Activated CD4-positive, alpha-beta T cell treated with anti-CD3 and anti-CD28 coated beads for 36 hours (primary cell): ENCODE measurements around the gene METRN. TPM values are rescaled to one million over a fixed set of nuclear protein-coding genes. Genes with fewer than 3 reads are reported as not detected.
A peak's percentile ranks its signal among the peaks of the same experiment; 100 is the strongest.
"Not testable (repeated sequence)": the region's sequence is repeated elsewhere in the genome, so short reads cannot be mapped to it uniquely, and the experiment has no call there.

Experiments used
- ATAC-seq: fragments of 200-7000 bp; cut with Tn5 transposase; one replicate; pipeline ENCODE4 v1.10.0; 2021; ENCODE audit warnings: mild to moderate bottlenecking, moderate library complexity
- CTCF ChIA-PET: fragments of 350-600 bp; sonication (Branson Sonifier 250); formaldehyde crosslinking; loops from one replicate; lab custom pipeline; 2021; ENCODE audit warnings: antibody characterized with exemption; lab: Charles Lee
- POLR2A ChIA-PET: fragments of 350-600 bp; sonication (Branson Sonifier 250); formaldehyde crosslinking; loops from one replicate; lab custom pipeline; 2021; ENCODE audit warnings: antibody characterized with exemption, inconsistent platforms; lab: Charles Lee
- DNase-seq: peaks from one replicate; pipeline ENCODE4 v3.0.0-alpha.2; 2020
- H3K27ac Mint-ChIP-seq: one replicate; pipeline ENCODE4 v1.8.0; 2021; ENCODE audit warnings: mixed read lengths
- H3K27me3 Mint-ChIP-seq: one replicate; pipeline ENCODE4 v1.8.0; 2021; ENCODE audit warnings: mixed read lengths
- H3K36me3 Mint-ChIP-seq: one replicate; pipeline ENCODE4 v1.8.0; 2021; ENCODE audit warnings: low read depth, mixed read lengths
- H3K4me1 Mint-ChIP-seq: one replicate; pipeline ENCODE4 v1.8.0; 2021; ENCODE audit warnings: mixed read lengths
- H3K4me3 Mint-ChIP-seq: one replicate; pipeline ENCODE4 v1.8.0; 2021; ENCODE audit warnings: mild to moderate bottlenecking, moderate library complexity, mixed read lengths
- H3K9me3 Mint-ChIP-seq: one replicate; pipeline ENCODE4 v1.8.0; 2021; ENCODE audit warnings: low read depth, mixed read lengths
- intact Hi-C, 2 experiments: fragments of 100-400 bp; cut with DNase I in 1 of 2; cut with micrococcal nuclease in 1 of 2; formaldehyde crosslinking; loops; one replicate each; pipeline versions ENCODE4 v1.14.2 to v1.15.1; 2022 to 2024; cut with DNase I, micrococcal nuclease
- total RNA-seq, 2 experiments: library from RNA; stranded (reverse); gene quantifications; one replicate each; pipeline ENCODE4 v1.2.3, GENCODE V29; 2021

Gene METRN
- total RNA-seq, 2 experiments from 2014 or later, result 11.1 to 13.3 TPM

DNA sequence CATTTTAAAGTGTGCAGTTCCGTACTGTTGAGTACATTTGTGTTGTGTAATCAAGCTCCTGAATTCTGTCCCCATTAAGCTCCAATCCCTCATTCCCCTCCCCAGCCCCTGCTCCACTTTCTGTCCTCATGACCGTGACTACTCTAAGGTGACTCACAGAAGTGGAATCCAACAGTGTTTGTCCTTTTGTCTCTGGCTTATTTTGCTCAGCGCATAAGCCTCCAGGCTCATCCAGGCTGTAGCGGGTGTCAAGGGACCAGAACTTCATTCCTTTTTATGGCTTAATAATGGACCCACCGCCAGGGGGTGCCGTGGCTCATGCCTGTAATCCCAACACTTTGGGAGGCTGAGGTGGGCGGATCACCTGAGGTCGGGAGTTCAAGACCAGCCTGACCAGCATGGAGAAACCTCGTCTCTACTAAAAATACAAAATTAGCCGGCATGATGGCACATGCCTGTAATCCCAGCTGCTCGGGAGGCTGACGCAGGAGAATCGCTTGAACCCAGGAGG, 2.1 kb upstream of the METRN start:
- ATAC-seq, H3K4me3 Mint-ChIP-seq, POLR2A ChIA-PET, H3K36me3 Mint-ChIP-seq, H3K4me1 Mint-ChIP-seq, H3K27ac Mint-ChIP-seq, H3K9me3 Mint-ChIP-seq: not testable (repeated sequence)
- intact Hi-C loops, result loop anchor here in 1 of 2 experiments (2.0 kb wide), 1 partner anchor 390 kb away; no protein-coding TSS in a partner anchor
- DNase-seq, result peak; percentile 84
- CTCF ChIA-PET, result interaction anchor here (0.6 to 5.4 kb wide), 22 partner anchors 8 to 321 kb away, joined by 3 to 55 read pairs (median 4); partner anchors contain the start of genes ANTKMT, CCDC78, CHTF18 and HAGHL
- peaks cover 31% of the 10 kb centered on the region for H3K27me3 Mint-ChIP-seq

DNA sequence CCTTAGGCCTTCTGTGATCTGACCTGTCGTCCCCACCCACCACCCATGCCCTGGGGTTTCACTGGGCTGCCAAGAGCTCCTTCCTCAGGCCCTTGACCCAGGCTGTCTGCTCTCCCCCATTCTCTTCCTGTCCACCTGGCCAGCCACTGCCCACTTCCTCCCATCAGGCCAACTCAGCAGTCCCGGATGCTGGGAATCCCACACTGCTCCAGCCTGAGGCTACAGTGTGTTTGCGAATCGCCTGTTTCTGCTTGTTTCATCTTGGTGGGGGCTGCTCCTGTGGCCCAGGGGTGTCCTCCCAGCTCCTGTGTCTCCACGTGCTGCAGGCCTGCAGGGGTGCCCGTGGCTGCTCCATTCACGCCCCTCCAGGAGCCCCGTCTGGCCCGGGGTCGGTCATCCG, 839 bp upstream of the METRN start:
- Mint-ChIP-seq H3K4me1 (peaks cover 3% of the 10 kb centered on the region), H3K27ac (no peak overlapping the region), H3K4me3 (no peak overlapping the region), H3K36me3 (no peaks in the 10 kb centered on the region), H3K27me3 (peaks cover 19% of the 10 kb centered on the region), H3K9me3 (no peaks in the 10 kb centered on the region)
- ChIA-PET CTCF (interaction anchor here (0.6 to 5.4 kb wide), 2 partner anchors 16 to 71 kb away, joined by 3 to 55 read pairs; no protein-coding TSS in a partner anchor), POLR2A (interaction anchor here (0.6 kb wide), 1 partner anchor 32 kb away, joined by 4 read pairs; no protein-coding TSS in a partner anchor)
- intact Hi-C loops, result no loop called here
- DNase-seq (no peak), ATAC-seq (no peak)

DNA sequence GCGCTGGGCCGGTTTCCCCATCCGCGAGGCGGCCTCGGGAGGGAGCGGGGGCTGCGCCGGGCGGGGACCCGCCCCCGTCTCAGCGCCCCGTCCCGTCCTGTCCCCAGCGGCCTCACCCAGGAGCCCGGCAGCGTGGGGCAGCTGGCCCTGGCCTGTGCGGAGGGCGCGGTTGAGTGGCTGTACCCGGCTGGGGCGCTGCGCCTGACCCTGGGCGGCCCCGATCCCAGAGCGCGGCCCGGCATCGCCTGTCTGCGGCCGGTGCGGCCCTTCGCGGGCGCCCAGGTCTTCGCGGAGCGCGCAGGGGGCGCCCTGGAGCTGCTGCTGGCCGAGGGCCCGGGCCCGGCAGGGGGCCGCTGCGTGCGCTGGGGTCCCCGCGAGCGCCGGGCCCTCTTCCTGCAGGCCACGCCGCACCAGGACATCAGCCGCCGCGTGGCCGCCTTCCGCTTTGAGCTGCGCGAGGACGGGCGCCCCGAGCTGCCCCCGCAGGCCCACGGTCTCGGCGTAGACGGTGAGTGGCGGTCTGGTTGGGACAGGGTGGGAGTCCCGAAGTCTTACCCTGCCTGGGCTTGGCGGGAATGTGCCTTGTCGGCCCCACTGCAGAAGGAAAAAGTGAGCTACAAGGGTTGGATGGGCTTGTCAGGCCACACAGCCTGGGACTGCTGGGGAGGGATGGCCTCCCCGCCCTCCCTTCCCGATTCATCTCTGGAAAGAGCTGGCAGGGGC, 720 bp downstream of the METRN start:
- intact Hi-C loops, result loop anchor here in 1 of 2 experiments (1.0 kb wide), 4 partner anchors 12 to 26 kb away; partner anchors contain the start of gene HAGHL
- CTCF ChIA-PET, result interaction anchor here (0.6 to 5.4 kb wide), 5 partner anchors 9 to 150 kb away, joined by 3 to 55 read pairs (median 3); no protein-coding TSS in a partner anchor
- peaks cover 12% of the 10 kb centered on the region for H3K27me3 Mint-ChIP-seq
- no peak overlapping the region for H3K27ac Mint-ChIP-seq
- peak overlapping the region; percentile 56 for H3K4me3 Mint-ChIP-seq
- no peak for DNase-seq
- no peaks in the 10 kb centered on the region for H3K9me3 Mint-ChIP-seq
- peak; percentile 2 for ATAC-seq
- H3K36me3 Mint-ChIP-seq, result no peaks in the 10 kb centered on the region
- POLR2A ChIA-PET, result interaction anchor here (1.3 kb wide), 1 partner anchor 11 kb away, joined by 4 read pairs; the partner anchor contains the start of genes CCDC78 and HAGHL
- peaks cover 14% of the 10 kb centered on the region for H3K4me1 Mint-ChIP-seq

DNA sequence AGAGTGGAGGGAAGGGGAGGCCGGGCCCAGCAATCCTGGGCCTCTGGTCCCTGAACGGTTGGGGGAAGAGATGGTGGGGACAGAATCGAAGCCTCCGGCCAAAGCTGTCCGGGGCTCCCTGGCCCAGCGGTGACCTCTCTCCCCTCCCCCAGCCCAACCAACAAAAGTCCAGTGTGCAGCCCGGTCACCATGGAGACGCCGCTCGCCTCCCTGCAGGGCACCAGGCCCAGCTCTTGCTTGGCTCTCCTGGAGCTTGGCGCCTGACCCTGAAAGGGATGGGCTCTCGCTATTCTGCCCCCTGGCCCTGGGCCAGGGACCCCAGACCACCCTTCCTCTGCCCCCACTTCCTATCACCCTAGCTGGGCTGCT, 1.3 kb downstream of the METRN start:
- H3K4me3 Mint-ChIP-seq, result peak overlapping the region; percentile 56
- no peak for ATAC-seq
- CTCF ChIA-PET, result interaction anchor here (0.6 to 5.4 kb wide), 4 partner anchors 48 to 149 kb away, joined by 3 to 55 read pairs (median 3); partner anchors contain the start of gene RHOT2
- H3K27me3 Mint-ChIP-seq, result peaks cover 10% of the 10 kb centered on the region
- DNase-seq, result no peak
- POLR2A ChIA-PET, result interaction anchor here (1.3 kb wide), 1 partner anchor 10 kb away, joined by 4 read pairs; the partner anchor contains the start of genes CCDC78 and HAGHL
- no peak overlapping the region for H3K27ac Mint-ChIP-seq
- intact Hi-C loops, result no loop called here
- H3K9me3 Mint-ChIP-seq, result no peaks in the 10 kb centered on the region
- peaks cover 14% of the 10 kb centered on the region for H3K4me1 Mint-ChIP-seq
- H3K36me3 Mint-ChIP-seq, result no peaks in the 10 kb centered on the region

DNA sequence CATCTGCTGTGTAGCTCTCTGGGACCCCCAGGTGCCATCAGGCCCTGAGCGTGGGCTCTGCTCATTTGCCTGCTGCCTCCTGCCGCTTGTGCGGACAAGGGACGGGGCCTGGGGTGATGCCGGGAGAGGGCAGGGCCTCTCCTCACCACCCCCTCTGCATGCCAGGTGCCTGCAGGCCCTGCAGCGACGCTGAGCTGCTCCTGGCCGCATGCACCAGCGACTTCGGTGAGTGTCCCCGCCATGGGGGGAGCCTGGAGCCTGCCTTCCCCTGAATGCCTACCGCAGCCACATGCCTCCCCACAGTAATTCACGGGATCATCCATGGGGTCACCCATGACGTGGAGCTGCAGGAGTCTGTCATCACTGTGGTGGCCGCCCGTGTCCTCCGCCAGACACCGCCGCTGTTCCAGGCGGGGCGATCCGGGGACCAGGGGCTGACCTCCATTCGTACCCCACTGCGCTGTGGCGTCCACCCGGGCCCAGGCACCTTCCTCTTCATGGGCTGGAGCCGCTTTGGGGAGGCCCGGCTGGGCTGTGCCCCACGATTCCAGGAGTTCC, 1.9 kb downstream of the METRN start:
- H3K27me3 Mint-ChIP-seq, result peaks cover 9% of the 10 kb centered on the region
- H3K4me1 Mint-ChIP-seq, result peaks cover 15% of the 10 kb centered on the region
- ChIA-PET CTCF (interaction anchor here (0.7 to 5.4 kb wide), 3 partner anchors 49 to 74 kb away, joined by 3 to 55 read pairs (median 3); partner anchors contain the start of gene RHOT2), POLR2A (interaction anchor here (1.3 kb wide), 1 partner anchor 10 kb away, joined by 4 read pairs; the partner anchor contains the start of genes CCDC78 and HAGHL)
- ATAC-seq, result no peak
- no peaks in the 10 kb centered on the region for H3K36me3 Mint-ChIP-seq
- H3K9me3 Mint-ChIP-seq, result no peaks in the 10 kb centered on the region
- DNase-seq, result no peak
- no peak overlapping the region for H3K4me3 Mint-ChIP-seq
- intact Hi-C loops, result no loop called here
- no peak overlapping the region for H3K27ac Mint-ChIP-seq

DNA sequence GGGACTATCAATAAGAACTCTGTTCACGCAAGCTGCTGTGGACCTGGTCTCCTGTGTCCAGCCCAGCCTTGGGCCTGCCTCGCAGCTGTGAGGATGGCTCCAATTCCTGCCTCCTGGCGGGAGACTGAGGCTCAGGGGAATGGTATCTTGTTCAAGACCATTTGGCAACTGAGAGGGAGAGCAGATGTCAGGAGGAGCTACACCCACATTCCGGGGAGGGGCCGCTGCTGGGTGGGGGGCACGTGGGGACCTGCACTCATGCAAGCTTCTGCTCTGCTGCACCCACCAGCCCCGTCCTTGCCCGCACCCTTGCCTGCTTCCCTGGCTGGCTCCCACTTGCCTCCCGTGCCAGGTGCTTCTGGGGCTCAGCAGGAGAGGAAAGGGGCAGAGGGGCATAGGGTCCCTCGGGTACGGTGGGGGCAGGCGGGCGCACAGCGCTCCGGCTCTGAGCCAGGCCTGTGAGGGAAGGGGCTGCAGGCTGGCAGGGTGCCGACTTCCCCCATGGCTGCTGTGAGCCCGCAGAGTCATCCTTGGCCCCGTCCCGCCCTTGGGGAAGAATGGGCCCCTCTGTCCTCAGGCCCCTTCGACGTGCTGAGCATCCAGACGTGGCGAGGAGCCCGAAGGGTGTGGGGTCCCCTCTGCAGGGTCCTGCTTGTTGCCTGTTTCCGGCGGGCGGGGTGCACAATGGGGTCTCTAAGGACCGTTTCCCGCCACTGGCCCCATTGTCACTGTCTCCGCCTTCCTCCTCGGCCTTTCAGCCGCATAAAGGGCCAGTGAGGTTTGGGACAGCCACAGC, 2.7 kb downstream of the METRN start:
- ATAC-seq, result no peak
- intact Hi-C loops, result no loop called here
- peaks cover 16% of the 10 kb centered on the region for H3K4me1 Mint-ChIP-seq
- H3K4me3 Mint-ChIP-seq, result no peak overlapping the region
- POLR2A ChIA-PET, result interaction anchor here (0.6 kb wide), 1 partner anchor 286 kb away, joined by 3 read pairs; no protein-coding TSS in a partner anchor
- no peak overlapping the region for H3K27ac Mint-ChIP-seq
- no peak for DNase-seq
- H3K36me3 Mint-ChIP-seq, result no peaks in the 10 kb centered on the region
- no peaks in the 10 kb centered on the region for H3K9me3 Mint-ChIP-seq
- H3K27me3 Mint-ChIP-seq, result peaks cover 8% of the 10 kb centered on the region
- CTCF ChIA-PET, result no interaction called here

DNA sequence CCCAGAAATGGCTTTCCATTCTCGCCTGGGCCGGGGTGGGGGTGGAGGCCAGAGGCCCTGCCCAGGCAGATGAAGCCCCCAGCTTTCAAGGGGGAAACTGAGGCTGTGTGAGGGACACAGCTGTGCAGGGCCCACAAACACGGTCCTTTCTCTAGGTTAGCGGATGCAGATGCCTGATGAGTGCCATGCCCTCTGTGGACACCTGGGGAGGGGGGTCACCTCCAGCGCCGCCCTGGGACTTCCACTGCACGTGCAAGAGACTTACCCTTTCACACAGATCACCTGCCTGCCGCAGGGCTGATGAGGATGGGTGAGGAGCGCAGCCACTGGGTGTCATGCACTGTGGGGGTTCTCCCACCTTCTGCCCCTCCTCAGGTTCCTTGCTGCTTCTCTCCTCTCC, 3.5 kb downstream of the METRN start:
- Mint-ChIP-seq H3K36me3 (no peaks in the 10 kb centered on the region), H3K4me1 (peaks cover 16% of the 10 kb centered on the region), H3K9me3 (no peaks in the 10 kb centered on the region), H3K27me3 (peaks cover 6% of the 10 kb centered on the region), H3K27ac (no peak overlapping the region), H3K4me3 (no peak overlapping the region)
- POLR2A ChIA-PET, result no interaction called here
- intact Hi-C loops, result no loop called here
- CTCF ChIA-PET, result no interaction called here
- DNase-seq (no peak), ATAC-seq (no peak)

DNA sequence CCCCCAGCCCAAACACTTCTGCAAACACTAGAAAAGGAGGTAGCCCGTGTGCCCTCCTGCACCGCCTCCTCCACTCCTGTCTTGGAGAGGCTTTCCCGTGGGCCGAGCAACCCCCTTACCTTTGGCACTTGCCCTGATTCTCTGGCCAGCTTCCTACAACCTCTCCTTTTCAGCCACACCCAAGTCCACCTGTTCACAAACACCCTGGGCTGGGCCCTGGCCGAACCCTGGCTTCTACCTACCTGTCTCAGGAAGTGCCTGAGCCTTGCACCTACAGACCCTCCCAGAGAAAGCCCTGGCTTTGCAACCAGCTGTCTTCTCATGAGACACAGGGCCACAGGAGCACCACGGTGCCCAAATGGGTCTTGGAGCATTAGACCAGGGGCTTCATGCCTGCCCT, 4.0 kb downstream of the METRN start:
- H3K4me3 Mint-ChIP-seq, result peak overlapping the region; percentile 76
- POLR2A ChIA-PET, result no interaction called here
- DNase-seq (no peak), ATAC-seq (no peak)
- intact Hi-C loops, result no loop called here
- CTCF ChIA-PET, result no interaction called here
- H3K4me1 Mint-ChIP-seq, result peaks cover 16% of the 10 kb centered on the region
- peak overlapping the region; percentile 47 for H3K27ac Mint-ChIP-seq
- no peaks in the 10 kb centered on the region for H3K36me3 Mint-ChIP-seq
- peaks cover 5% of the 10 kb centered on the region for H3K27me3 Mint-ChIP-seq
- H3K9me3 Mint-ChIP-seq, result no peaks in the 10 kb centered on the region

DNA sequence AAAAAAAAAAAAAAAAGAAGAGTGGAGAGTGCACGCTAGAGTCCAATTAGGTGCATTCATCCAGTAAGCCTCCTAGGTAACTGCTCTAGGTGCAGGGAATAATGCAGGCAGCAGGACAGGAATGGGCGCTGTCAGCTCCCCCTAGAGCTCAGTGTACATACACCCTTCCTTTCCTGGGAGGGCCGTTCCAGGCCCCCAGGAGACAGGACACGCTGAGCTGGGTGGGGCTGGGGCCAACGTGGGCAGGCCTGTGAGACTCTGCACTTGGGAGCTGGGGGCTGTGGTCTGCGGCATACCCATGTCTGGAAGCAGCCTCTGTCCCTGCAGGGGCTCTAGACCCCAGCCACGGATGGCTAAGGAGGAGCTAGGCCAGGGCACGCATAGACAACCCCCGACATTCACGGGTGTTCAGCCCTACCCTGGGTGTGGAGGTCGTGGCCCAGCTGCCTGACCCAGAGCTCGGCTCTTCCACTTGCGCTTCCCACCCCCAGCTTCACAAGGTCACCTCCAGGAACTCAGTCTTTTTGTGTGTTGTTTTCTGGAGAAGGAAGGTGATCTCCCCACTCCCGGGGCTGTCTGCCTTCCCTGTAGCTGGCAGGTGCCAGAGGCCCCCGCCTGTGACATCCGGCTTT, 5.0 kb downstream of the METRN start:
- Mint-ChIP-seq H3K27me3 (peaks cover 3% of the 10 kb centered on the region), H3K27ac (peak overlapping the region; percentile 78), H3K4me1 (peaks cover 16% of the 10 kb centered on the region), H3K4me3 (peak overlapping the region; percentile 76), H3K36me3 (no peaks in the 10 kb centered on the region), H3K9me3 (no peaks in the 10 kb centered on the region)
- peak; percentile 34 for DNase-seq
- intact Hi-C loops, result loop anchor here (2.0 to 5.0 kb wide), 4 partner anchors 21 to 69 kb away; partner anchors contain the start of genes CIAO3 (in 2 of the 2), CHTF18 (in 1 of the 2), JMJD8 (in 1 of the 2) and RPUSD1 (in 1 of the 2)
- ATAC-seq, result no peak
- CTCF ChIA-PET, result interaction anchor here (0.7 to 3.5 kb wide), 11 partner anchors 8 to 73 kb away, joined by 3 to 29 read pairs (median 4); partner anchors contain the start of genes CHTF18, CIAO3 and RPUSD1
- POLR2A ChIA-PET, result interaction anchor here (0.6 kb wide), 1 partner anchor 80 kb away, joined by 3 read pairs; no protein-coding TSS in a partner anchor

DNA sequence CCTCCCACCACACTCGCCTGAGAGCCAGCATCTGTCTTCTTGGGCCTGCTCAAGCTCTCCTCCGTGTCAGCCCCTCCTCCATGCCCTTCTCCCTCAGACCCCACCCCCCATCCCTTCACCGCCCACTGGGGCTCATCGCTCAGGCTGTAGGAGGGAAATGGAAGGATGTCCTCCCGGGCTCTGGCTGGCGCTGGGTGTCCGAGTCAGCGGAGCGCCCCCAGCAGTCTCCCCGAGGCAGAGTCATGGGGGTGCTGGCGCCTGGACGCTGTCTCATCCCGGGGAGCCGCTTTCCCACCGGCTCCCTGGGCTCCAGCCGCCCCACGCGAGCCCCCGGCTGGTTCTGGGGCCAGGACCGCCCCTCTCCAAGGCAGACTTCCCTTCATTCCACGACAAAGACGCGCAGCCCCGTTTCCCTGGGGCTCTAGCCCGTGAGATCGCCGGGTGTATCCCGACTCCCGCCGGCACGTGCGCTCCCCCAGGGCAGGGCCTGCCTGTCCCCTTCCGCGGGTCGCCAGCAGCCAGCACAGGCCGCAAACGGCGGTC, 5.6 kb downstream of the METRN start:
- Mint-ChIP-seq H3K27ac (peak overlapping the region; percentile 78), H3K27me3 (peaks cover 3% of the 10 kb centered on the region), H3K36me3 (no peaks in the 10 kb centered on the region), H3K9me3 (no peaks in the 10 kb centered on the region), H3K4me1 (peaks cover 16% of the 10 kb centered on the region), H3K4me3 (peak overlapping the region; percentile 76)
- ChIA-PET POLR2A (interaction anchor here (0.6 kb wide), 1 partner anchor 80 kb away, joined by 3 read pairs; no protein-coding TSS in a partner anchor), CTCF (interaction anchor here (0.7 to 3.5 kb wide), 13 partner anchors 9 to 73 kb away, joined by 3 to 29 read pairs (median 4); partner anchors contain the start of genes CHTF18, CIAO3 and RPUSD1)
- intact Hi-C loops, result loop anchor here (2.0 to 5.0 kb wide), 4 partner anchors 20 to 68 kb away; partner anchors contain the start of genes CIAO3 (in 2 of the 2), CHTF18 (in 1 of the 2), JMJD8 (in 1 of the 2) and RPUSD1 (in 1 of the 2)
- peak; percentile 61 for ATAC-seq
- DNase-seq, result peak; percentile 78
